GM18505 (cell line): Measurements from ENCODE around the gene APLF.

Source experiments
- ATAC-seq: cut with Tn5 transposase; IDR thresholded peaks from one replicate; pipeline ENCODE4 v1.9.1; 2021; ENCODE audit not compliant: unreplicated experiment
- POLR2A ChIP-seq: IDR thresholded peaks from 4 replicates; pipeline ENCODE4 v1.6.1; 2011; ENCODE audit warnings: borderline replicate concordance; ENCODE audit not compliant: insufficient read depth, insufficient read length; ENCODE audit errors: extremely low read depth

APLF gene

DNA sequence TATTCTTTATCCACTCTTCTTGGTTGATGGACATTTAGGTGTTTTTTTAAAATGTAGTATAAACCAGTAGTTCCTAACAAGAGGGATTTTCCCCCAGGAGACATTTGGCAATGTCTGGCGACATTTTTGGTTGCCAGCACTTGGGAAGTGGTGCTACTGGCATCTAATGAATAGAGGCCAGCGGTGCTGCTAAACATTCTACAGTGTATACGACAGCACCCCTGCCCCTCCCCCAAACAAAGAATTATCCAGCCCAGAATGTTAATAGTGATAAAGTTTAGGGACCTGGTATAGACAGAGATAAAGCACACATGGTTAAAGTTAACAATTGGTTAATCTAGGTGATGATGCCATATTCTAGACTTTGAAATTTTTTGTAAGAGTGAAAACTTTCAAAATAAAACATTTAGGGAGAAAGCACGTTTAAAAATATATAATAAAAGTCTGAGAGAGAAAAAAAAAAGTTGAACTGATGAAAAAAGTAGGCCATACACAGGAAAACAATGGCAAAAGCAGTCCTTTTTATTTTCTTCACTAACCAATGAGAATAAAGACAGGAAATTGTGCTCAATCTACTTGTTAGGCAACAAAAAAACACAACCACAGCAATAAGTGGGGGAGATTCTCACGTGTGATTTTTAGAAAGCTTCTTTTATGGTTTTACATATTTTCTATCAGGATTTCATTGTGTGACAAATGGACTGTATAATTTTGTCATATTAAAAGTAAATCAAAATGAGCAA, 15.1 kb upstream of the APLF start:
- no peak for TF ChIP-seq POLR2A
- ATAC-seq: no peak

DNA sequence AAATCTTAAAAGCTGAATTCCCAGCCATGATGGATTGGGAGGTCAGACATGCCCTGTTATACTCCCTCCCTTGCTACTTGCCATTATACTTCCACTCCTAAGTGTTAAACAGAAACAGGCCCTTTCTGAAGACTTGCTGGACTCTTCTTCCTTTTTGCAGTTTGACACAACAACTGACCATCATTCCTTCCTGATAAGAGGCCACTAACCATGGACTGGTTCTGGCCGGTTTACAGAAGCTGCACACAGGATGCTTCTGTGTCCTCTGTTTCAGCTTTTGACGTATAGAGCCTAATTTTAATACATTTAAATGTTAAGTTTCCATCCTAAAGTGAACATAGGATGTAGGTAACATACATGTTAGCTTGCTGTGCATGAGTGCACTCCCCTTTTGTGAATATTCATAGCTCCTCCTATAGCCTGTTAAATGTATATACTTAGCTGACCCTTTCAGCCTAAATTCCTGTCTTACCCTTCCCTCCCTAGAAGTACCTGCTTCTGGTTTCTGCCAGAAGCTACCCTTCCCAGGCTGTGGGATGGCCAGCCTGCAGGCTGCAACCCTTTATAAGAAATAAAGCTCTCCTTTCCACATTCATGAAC, 13.5 kb upstream of the APLF start:
- TF ChIP-seq POLR2A: no peak
- no peak for ATAC-seq

DNA sequence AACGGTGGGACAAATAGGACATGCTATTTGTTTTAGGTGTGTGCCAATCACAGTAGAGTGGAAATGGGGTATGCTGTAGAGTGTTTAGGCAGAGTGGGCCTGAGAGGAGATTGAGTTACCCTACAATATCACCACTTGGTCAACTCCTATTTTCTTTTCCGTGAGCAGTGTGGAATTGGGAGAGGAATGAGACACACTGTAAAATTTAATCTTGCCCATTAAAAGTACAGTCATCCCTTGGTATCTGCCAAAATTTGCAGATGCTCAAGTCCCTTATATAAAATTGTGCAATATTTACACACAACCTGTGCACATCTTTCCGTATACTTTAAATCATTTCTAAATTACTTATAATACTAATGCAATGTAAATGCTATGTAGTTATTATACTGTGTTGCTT, 12.7 kb upstream of the APLF start:
- TF ChIP-seq POLR2A: no peak
- ATAC-seq: no peak

DNA sequence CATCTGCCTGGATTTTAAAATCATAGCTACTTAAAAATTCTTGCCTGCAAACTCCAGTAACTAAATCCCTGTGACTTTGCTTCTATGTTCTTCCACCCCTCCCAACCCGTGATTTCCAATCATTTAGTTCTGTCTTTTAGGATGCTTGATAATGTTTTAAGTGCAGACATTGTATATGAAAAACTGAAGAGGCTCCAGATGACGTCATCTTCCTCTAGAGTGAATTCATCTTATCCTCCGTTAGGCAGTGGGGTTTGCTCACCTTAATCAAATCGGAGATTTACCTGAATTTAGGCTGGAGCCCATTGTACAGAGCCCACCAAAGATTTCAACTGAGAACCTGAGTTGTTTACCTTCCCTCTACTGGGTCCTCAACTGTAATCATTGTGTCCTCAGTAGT, 11.2 kb upstream of the APLF start:
- no peak for ATAC-seq
- no peak for TF ChIP-seq POLR2A

DNA sequence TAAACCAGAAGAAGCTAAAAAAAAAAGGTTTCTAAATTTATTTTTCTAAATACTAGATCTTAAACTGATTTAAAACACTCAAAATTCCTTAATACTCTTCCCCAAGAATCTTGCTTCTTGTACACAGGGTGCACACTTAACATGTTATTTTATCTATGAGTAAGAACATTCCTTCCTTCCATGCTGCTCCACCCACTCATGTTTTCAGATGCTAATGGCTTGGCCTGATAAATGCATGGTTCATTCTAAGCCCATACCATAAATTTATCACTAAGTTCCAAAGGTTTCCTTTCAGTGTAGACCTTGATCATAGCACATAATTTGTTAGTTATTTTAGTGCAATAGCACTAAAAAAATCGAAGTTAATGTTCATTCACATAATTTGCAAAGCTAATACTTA, 8.4 kb upstream of the APLF start:
- no peak for TF ChIP-seq POLR2A
- ATAC-seq: no peak

DNA sequence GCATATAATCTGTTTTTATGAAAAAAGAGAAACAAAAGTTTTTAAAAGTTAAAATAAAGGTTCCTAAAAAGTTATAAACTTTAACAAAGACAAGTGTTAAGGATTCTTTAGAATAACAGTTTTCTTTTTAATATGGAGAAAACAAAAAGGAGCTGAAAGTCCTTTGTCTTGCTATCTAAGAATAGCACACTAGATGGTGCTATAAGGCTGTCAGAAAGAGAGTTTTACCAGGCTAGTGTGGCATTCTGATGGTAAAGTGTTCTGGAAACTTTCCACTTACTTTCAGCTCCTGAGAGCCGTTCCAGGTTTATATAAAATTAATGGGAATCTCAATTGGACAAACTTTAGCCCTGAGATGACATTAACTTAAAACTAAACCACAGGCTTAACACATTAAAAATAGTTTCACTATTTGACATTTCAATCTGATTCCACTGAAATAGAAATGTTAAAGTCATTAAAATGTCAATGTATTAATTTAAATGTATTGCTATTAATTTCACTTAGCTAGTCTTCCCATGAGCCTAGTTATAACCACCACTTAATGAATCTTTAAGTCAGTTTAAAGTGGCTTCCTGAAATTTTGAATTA, 4.0 kb upstream of the APLF start:
- no peak for TF ChIP-seq POLR2A
- no peak for ATAC-seq

DNA sequence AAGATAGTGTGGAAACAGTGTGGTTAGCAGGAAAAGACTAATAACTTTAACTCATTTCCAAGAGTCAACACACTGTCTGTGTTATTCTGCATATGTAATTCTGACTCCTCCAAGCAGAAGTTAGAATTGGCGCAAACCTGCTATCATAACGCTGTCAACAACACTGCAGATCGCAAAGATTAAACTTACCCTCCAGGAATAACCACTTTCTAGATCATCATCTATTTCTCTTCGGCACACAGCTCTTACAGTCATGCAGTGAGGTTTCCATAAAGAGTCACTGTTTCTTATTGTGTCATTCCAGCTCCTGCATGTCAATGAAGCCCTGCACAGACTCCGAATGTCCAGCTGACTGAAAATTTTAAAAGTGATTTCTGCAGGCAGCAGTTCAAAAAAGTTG, 2.7 kb upstream of the APLF start:
- no peak for ATAC-seq
- no peak for TF ChIP-seq POLR2A

DNA sequence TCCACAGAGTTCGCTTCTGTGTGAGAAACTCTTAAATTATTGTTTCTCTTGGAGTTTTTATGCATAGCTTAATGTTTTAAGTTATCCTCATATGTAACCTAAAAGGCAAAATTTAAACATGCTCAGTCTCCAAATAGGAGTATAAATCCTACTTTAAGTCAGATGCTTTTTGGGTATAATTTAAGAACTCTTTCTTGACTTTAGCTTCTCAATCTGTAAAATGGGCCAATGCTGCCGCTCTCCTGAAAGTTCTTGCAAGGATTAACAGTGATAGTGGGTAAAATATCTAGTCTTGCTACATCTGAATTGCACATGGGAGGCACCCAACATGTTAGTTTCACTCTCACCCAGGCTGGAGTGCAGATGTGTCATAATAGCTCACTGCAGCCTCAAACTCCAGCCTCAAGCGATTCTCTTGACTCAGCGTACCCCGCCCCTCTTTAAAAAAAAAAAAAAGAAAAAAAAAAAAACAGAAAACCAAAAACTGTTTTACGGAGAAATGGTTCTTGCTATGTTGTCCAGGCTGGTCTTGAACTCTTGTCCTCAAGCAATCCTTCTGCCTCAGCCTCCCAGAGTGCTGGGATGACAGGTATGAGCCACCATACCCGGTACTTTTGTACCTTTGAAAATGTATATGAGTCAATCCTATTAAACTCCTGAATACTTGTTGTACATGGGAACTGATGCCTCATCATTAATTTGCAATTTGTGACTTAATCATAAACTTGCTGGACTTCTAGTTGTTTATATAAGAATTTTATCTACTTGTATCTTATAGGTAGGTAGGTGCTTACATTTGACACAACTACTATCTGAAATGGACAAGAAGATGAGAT, 2.1 kb upstream of the APLF start:
- no peak for TF ChIP-seq POLR2A
- no peak for ATAC-seq

DNA sequence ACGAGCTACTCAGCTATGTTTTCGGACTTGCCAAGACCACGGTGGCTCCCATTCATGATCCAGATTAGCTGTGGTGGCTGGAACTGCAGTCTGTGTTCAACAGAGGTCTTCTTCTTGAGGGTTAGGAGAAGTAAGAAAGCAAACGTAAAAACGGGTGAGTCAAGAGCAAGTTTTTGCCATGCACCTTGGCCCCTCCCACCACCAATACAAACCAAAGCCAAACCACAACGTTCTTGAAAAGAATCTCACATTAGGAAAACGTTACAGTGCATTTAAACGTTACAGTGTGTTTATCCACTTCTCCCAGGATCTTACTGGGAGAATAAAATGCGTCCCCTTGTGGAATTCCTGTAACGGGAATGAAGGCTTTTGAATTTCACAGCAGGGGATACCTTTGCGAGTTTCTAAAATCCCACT, 1.0 kb upstream of the APLF start:
- no peak for ATAC-seq
- no peak for TF ChIP-seq POLR2A

DNA sequence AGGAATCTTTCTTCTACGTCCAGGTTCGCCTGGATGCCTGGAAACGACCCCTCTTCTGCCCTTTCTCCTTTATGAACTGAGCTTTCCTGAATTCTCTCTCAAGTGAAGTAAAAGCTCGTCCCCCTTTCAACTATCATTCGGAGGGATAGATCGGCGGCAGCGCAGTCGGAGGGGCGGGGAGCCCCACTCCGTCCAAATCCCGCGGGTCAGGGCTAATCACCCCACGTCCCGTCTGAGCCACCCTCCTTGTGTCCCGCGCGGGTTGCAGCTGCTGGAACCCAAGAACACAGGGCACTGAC, 658 bp upstream of the APLF start:
- no peak for TF ChIP-seq POLR2A
- no peak for ATAC-seq

DNA sequence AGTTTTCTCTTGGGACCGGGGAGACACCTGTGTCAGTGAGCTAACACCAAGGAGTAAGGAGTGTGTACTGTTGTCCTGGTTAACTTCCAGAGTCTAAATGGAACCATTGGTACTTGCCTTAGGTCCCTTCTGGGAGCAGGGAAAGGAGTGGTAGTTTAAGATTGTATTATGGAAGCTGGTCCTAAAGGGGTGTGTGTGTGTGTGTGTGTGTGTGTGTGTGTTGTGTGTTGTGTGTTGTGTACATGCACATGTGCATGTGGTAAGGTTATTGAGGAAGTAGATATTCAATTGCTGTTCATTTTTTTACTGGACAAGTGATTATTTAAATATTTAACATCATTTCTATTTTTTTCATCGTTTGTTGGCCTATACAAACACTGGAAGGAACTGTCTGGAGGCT, 1.4 kb downstream of the APLF start:
- ATAC-seq: no peak
- TF ChIP-seq POLR2A: no peak

DNA sequence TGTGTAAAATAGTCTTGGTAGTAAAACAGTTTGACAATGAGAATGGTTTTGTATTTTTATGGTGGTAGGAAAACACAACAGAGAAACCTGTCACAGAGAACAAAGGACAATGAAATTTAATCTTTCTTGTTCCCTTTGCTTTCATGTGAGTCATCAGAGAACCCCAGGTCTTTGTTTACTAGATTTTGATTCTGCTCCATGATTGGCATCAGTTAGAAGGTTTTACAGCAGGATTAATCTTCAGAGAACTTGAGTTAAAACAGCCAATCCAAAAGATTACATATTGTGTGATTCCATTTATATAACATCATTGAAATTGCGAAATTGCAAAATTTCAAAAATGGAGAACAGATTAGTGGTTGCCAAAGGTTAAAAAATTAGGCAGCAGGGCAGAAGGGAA, 2.5 kb downstream of the APLF start:
- TF ChIP-seq POLR2A: no peak
- ATAC-seq: no peak

DNA sequence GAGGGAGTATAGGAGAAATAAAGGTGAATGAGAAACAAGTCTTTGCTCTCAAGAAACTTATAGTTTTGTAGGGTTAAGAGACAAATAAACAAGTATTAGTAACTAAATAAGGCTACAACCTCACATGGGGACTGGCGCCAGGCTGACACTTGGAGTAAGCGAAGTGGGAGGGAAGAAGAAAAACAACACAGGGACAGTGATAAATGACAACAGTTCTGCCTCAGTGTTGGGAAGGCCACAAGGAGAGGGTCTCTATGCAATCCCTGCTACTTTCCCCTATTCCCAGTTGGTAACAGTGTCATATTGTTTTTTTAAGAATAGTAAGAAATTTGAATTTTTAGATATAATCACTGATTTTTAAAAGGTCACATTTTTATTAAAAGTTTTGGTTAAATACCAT, 4.0 kb downstream of the APLF start:
- TF ChIP-seq POLR2A: no peak
- no peak for ATAC-seq

DNA sequence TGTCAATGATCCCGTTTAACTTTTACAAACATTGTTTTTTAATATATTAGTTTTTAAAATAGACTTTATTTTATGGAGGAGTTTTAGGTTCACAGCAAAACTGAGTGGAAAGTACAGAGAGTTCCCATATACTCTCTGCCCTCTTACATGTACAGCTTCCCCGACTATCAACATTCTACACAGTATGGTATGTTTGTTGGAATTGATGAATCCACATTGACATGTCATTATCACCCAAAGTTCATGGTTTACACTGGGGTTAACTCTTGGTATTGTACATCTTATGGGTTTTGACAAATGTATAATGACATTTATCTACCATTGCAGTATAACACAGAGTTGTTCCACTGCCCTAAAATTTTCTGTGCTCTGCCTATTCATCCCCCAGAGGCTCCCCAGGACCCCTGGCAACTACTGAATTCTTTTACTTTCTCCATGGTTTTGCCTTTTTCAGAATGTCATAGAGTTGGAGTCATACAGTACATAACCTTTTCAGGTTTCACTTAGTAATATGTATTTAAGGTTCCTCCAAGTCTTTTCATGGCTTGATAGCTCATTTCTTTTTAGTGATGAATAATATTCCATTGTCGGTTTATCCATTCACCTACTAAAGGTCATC, 5.5 kb downstream of the APLF start:
- ATAC-seq: no peak
- TF ChIP-seq POLR2A: no peak

DNA sequence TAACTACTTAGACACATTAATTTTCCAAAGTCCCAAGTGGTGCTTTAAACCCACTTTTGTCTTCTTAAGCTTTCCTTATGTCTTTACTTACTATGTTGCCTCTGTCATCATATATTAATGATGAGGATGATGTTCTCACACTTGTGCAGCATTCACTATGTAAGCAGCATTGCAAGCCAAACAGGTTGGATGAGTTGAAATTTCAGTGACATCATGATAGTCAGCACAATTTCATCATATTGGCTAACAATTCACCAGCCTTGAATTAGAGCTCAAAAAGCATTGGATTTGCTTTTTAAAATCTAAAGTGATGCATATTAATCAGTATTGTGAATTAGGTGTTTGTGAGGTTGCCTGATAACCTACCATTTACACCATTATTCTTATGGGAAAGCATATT, 7.7 kb downstream of the APLF start:
- TF ChIP-seq POLR2A: no peak
- no peak for ATAC-seq
